Measurements from ENCODE around the gene SAMD8. TPM values are rescaled to one million over a fixed set of nuclear protein-coding genes. Genes with fewer than 3 reads are reported as not detected.
A peak's percentile ranks its signal among the peaks of the same experiment; 100 is the strongest.
"Not testable (repeated sequence)": the region's sequence is repeated elsewhere in the genome, so short reads cannot be mapped to it uniquely, and the experiment has no call there.

The SAMD8 gene
- total and polyA plus RNA-seq, 12 donors, result 5.7 to 48.7 (median 29.1) TPM

GRCh38 chr10:75110006-75110632, 1.3 kb upstream of the SAMD8 start:
- Histone ChIP-seq H3K36me3 (replicated peaks in 1 of 2) (no peaks in the 10 kb centered on the region), H3K4me1 (replicated peaks in 1 of 2) (peaks cover 7 to 40% of the 10 kb centered on the region in 2 donors), H3K9me3 (replicated peaks in 1 of 3) (no peaks in the 10 kb centered on the region), H3K27me3 (no peaks in the 10 kb centered on the region), H3K27ac (peak overlapping the region in 4 of 5 donors; percentile 96 to 98 (median 97)), H3K4me3 (no peak overlapping the region)
- intact Hi-C loops (cut with DNase I), result loop anchor here (10.0 kb wide), 2 partner anchors 75 to 125 kb away; partner anchors contain the start of gene COMTD1 (in 1 of the 2)
- peak; percentile 31 to 87 (median 56) for DNase-seq
- WGBS, 4 donors, result 77 to 85% (median 81%) methylated on average over 8 of the region's 8 CpGs
- TF ChIP-seq CTCF (IDR thresholded peaks at IDR 0.05) (no peak), POLR2A (IDR thresholded peaks at IDR 0.05) (peak in 1 of 2 donors; percentile 18)

DNA sequence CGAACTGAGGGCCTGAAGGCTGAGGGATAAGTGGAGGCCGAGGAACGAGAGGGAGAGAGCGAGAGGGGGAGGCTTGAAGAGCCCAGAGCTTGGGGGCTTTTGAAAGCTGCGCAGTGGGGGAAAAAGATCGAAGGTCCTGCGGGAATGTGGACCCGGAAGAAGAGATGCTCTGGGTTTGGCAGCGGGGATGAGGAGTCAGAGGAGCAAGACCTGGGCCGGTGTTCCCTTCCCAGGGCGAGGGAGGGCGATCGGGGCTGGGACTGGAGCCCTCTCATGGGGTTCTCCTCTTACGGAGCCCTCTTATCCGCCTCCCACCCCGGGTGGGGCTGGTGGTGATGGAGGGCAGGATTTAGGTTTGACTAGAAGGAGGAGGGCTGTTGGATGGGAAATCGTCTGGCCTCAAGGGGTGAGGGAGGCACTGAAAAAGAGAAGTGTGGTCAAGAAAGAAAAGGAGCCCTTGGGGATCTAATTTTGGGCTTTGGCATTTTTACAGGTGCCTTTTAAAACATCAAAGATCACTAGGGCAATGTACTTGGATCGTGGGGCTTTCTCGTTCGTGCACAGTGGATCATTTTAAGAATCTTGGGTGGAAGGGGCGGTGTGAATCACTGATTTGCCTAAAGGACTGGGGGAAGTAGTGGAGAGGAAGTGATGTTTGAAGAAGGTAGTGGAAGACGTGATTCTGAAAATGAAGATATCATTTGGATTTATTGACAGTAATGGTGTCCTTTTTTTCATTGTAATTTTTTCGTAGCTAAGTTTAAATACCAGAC, 637 bp downstream of the SAMD8 start:
- Histone ChIP-seq H3K4me3 (peak overlapping the region; percentile 51 to 99 (median 81)), H3K9me3 (replicated peaks in 1 of 3) (no peaks in the 10 kb centered on the region), H3K27ac (peak overlapping the region; percentile 94 to 98 (median 97)), H3K27me3 (no peaks in the 10 kb centered on the region), H3K4me1 (replicated peaks in 1 of 2) (peaks cover 7 to 47% of the 10 kb centered on the region in 2 donors), H3K36me3 (replicated peaks in 1 of 2) (no peaks in the 10 kb centered on the region)
- intact Hi-C loops (cut with DNase I), result loop anchor here (10.0 kb wide), 2 partner anchors 73 to 123 kb away; partner anchors contain the start of gene COMTD1 (in 1 of the 2)
- DNase-seq, result peak; percentile 53 to 80 (median 65)
- TF ChIP-seq POLR2A (IDR thresholded peaks at IDR 0.05), result no peak
- no peak for TF ChIP-seq CTCF (IDR thresholded peaks at IDR 0.05)
- WGBS, 4 donors, result 0 to 1% (median 1%) methylated on average over 22 to 23 of the region's 23 CpGs

GRCh38 chr10:75115137-75115536, 3.7 kb downstream of the SAMD8 start:
- Histone ChIP-seq H3K9me3 (replicated peaks in 1 of 3) (no peaks in the 10 kb centered on the region), H3K4me1 (replicated peaks in 1 of 2) (peaks cover 7 to 62% of the 10 kb centered on the region in 2 donors), H3K27me3 (no peaks in the 10 kb centered on the region), H3K4me3 (no peak overlapping the region), H3K36me3 (replicated peaks in 1 of 2) (no peaks in the 10 kb centered on the region), H3K27ac (peak overlapping the region in 1 of 5 donors; percentile 43)
- no peak for DNase-seq
- intact Hi-C loops (cut with DNase I), result loop anchor here (10.0 kb wide), 2 partner anchors 70 to 120 kb away; partner anchors contain the start of gene COMTD1 (in 1 of the 2)
- WGBS, 4 donors, result 63 to 71% (median 65%) methylated on average over 2 of the region's 2 CpGs
- TF ChIP-seq POLR2A (IDR thresholded peaks at IDR 0.05), result no peak
- no peak for TF ChIP-seq CTCF (IDR thresholded peaks at IDR 0.05)

GRCh38 chr10:75116941-75117775, 5.7 kb downstream of the SAMD8 start:
- H3K9me3 ChIP-seq (replicated peaks in 1 of 3); H3K27me3 ChIP-seq; H3K4me3 ChIP-seq; H3K36me3 ChIP-seq (replicated peaks in 1 of 2); DNase-seq: not testable (repeated sequence)
- H3K4me1 ChIP-seq (replicated peaks in 1 of 2), result peaks cover 10 to 66% of the 10 kb centered on the region in 2 donors
- WGBS, 4 donors, result 91 to 95% (median 92%) methylated on average over 15 of the region's 15 CpGs
- H3K27ac ChIP-seq, result peak overlapping the region in 3 of 5 donors; percentile 14 to 62 (median 47)
- intact Hi-C loops (cut with DNase I), result loop anchor here (10.0 kb wide), 2 partner anchors 68 to 118 kb away; partner anchors contain the start of gene COMTD1 (in 1 of the 2)
